Suppressor macrophage (primary cell): Measurements from ENCODE around the gene ORMDL3.
"Not testable (repeated sequence)": the region's sequence is repeated elsewhere in the genome, so short reads cannot be mapped to it uniquely, and the experiment has no call there.

ENCODE experiments used
- DNase-seq, 4 experiments: peaks; one replicate each; pipeline ENCODE4 v3.0.0-alpha.2; 2020 to 2022

The ORMDL3 gene

GRCh38 chr17:39949028-39949427 lies 21.6 kb upstream of the ORMDL3 start:
- DNase-seq: peak in 3 of 4 experiments; percentile 27 to 34 (median 28)

- DNase-seq: not testable (repeated sequence)
These were observed 21.1 kb upstream of the ORMDL3 start for GRCh38 chr17:39948489-39948828.

GRCh38 chr17:39946551-39947330 lies 19.3 kb upstream of the ORMDL3 start:
- no peak for DNase-seq

- no peak for DNase-seq
These were observed 17.0 kb upstream of the ORMDL3 start for GRCh38 chr17:39944393-39944711.

GRCh38 chr17:39943702-39944392 lies 16.4 kb upstream of the ORMDL3 start:
- DNase-seq: no peak

- DNase-seq: peak; percentile 39 to 60 (median 49)
These were observed 12.4 kb upstream of the ORMDL3 start for GRCh38 chr17:39939588-39940419.

GRCh38 chr17:39939106-39939505 lies 11.7 kb upstream of the ORMDL3 start:
- no peak for DNase-seq

- DNase-seq: no peak
These were observed 10.9 kb upstream of the ORMDL3 start for GRCh38 chr17:39938140-39938869.

- DNase-seq: no peak
These were observed 10.0 kb upstream of the ORMDL3 start for GRCh38 chr17:39937447-39937846.

- no peak for DNase-seq
These were observed 8.5 kb upstream of the ORMDL3 start for GRCh38 chr17:39935909-39936308.

- DNase-seq: no peak
These were observed 6.9 kb upstream of the ORMDL3 start for GRCh38 chr17:39934324-39934723.

- no peak for DNase-seq
These were observed 6.5 kb upstream of the ORMDL3 start for GRCh38 chr17:39933912-39934311.

- DNase-seq: no peak
These were observed 2.4 kb upstream of the ORMDL3 start for GRCh38 chr17:39929646-39930407.

GRCh38 chr17:39928858-39929645 lies 1.7 kb upstream of the ORMDL3 start:
- DNase-seq: peak; percentile 42 to 91 (median 67)

- DNase-seq: peak in 2 of 4 experiments; percentile 20 to 21
These were observed 792 bp upstream of the ORMDL3 start for GRCh38 chr17:39927929-39928857.

- peak in 3 of 4 experiments; percentile 38 to 58 (median 42) for DNase-seq
These were observed 757 bp downstream of the ORMDL3 start for GRCh38 chr17:39926588-39927100.

- DNase-seq: no peak
These were observed 1.2 kb downstream of the ORMDL3 start for GRCh38 chr17:39926135-39926587.

- DNase-seq: no peak
These were observed 1.9 kb downstream of the ORMDL3 start for GRCh38 chr17:39925282-39926134.

- DNase-seq: no peak
These were observed 2.7 kb downstream of the ORMDL3 start for GRCh38 chr17:39924691-39925055.
